AG09319 (cell line): Measurements from ENCODE around the gene METTL27.
"Not testable (repeated sequence)": the region's sequence is repeated elsewhere in the genome, so short reads cannot be mapped to it uniquely, and the experiment has no call there.

Experiments
- DNase-seq: peaks from one replicate; pipeline ENCODE4 v3.0.0-alpha.2; 2010; ENCODE audit warnings: low read depth; ENCODE audit errors: extremely low read depth
- TF ChIP-seq, protein P1 (sequence below): IDR thresholded peaks from 2 replicates; pipeline ENCODE4 v1.5.1; 2011; ENCODE audit warnings: low read depth, mild to moderate bottlenecking, inconsistent platforms, low read length, moderate library complexity

The METTL27 gene

GRCh38 chr7:73851410-73852338, 9.4 kb upstream of the METTL27 start:
- TF ChIP-seq, protein P1, sequence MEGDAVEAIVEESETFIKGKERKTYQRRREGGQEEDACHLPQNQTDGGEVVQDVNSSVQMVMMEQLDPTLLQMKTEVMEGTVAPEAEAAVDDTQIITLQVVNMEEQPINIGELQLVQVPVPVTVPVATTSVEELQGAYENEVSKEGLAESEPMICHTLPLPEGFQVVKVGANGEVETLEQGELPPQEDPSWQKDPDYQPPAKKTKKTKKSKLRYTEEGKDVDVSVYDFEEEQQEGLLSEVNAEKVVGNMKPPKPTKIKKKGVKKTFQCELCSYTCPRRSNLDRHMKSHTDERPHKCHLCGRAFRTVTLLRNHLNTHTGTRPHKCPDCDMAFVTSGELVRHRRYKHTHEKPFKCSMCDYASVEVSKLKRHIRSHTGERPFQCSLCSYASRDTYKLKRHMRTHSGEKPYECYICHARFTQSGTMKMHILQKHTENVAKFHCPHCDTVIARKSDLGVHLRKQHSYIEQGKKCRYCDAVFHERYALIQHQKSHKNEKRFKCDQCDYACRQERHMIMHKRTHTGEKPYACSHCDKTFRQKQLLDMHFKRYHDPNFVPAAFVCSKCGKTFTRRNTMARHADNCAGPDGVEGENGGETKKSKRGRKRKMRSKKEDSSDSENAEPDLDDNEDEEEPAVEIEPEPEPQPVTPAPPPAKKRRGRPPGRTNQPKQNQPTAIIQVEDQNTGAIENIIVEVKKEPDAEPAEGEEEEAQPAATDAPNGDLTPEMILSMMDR: no peak
- peak; percentile 80 for DNase-seq

DNA sequence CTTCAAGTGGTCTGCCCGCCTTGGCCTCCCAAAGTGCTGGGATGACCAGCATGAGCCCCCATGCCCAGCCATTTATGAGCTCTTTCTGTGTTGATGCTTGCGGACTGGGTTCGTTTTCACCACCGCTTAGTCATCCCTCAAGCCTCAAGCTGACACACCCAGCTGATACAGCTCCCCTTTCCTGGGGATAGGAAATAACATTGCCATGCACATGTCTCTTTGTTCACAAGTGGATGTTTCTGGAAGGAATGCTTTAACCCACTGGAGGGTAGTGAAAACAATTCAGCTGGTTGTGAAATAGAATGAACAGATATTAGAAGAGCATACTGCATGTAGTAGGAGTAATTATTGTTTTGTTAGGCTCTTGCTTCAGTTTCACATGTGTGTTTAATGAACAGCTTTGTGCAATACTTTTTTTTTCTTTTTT, 8.5 kb upstream of the METTL27 start:
- DNase-seq: peak; percentile 96
- TF ChIP-seq, protein P1: no peak

- no peak for DNase-seq
- TF ChIP-seq, protein P1: no peak
These were observed 5.8 kb upstream of the METTL27 start for GRCh38 chr7:73847941-73848723.

GRCh38 chr7:73845701-73846195, 3.4 kb upstream of the METTL27 start:
- not testable (repeated sequence) for DNase-seq

GRCh38 chr7:73844848-73845460, 2.6 kb upstream of the METTL27 start:
- TF ChIP-seq, protein P1: no peak
- no peak for DNase-seq

DNA sequence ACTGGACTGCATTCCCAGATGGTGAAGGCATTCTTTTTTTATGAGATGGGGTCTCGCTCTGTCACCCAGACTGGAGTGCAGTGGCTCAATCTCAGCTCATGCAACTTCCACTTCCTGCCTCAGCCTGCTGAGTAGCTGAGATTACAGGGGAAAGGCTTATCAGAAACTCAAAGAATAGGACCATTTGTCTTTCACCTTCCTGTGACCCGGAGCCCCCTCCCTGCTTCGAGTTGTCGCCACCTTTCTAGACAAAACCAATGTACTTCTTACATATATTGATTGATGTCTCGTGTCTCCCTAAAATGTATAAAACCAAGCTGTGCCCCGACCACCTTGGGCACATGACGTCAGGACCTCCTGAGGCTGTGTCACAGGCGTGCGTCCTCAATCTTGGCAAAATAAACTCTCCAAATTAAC, 1.8 kb upstream of the METTL27 start:
- DNase-seq: no peak
- TF ChIP-seq, protein P1: no peak

GRCh38 chr7:73841689-73842066, 638 bp downstream of the METTL27 start:
- TF ChIP-seq, protein P1: no peak
- DNase-seq: no peak
